Activated CD4-positive, alpha-beta T cell treated with anti-CD3 and anti-CD28 coated beads, Interleukin-2, amount 50 U/mL, for 1 hour (primary cell): ENCODE data around the gene TULP4.
"Not testable (repeated sequence)": the region's sequence is repeated elsewhere in the genome, so short reads cannot be mapped to it uniquely, and the experiment has no call there.

Source experiments
- DNase-seq: peaks from one replicate; pipeline ENCODE4 v3.0.0-alpha.2; 2020

The TULP4 gene

GRCh38 chr6:158514176-158514575, 201.9 kb downstream of the TULP4 start:
- DNase-seq, result no peak

GRCh38 chr6:158514991-158515390, 202.7 kb downstream of the TULP4 start:
- DNase-seq, result no peak

GRCh38 chr6:158516098-158516497, 203.8 kb downstream of the TULP4 start:
- DNase-seq, result no peak

DNA sequence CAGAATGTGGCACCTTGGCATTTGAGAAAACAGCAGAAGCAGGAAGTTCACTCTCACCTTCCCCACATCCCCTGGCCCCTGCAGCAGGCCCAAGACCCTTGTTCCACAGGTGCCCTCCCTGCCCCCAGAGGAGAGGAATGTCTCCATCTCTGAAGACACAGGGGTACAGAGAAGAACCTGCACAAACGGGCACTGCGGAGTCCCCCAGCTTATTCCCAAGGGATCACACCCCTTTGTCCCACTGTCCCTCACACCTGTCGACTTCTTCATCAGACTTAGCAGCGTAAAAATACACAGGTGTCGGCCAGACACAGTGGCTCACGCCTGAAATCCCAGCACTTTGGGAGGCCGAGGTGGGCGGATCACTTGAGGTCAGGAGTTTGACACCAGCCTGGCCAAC, 204.8 kb downstream of the TULP4 start:
- no peak for DNase-seq

GRCh38 chr6:158517581-158517980, 205.3 kb downstream of the TULP4 start:
- DNase-seq, result no peak

GRCh38 chr6:158518191-158519127, 206.2 kb downstream of the TULP4 start:
- DNase-seq, result peak; percentile 38

DNA sequence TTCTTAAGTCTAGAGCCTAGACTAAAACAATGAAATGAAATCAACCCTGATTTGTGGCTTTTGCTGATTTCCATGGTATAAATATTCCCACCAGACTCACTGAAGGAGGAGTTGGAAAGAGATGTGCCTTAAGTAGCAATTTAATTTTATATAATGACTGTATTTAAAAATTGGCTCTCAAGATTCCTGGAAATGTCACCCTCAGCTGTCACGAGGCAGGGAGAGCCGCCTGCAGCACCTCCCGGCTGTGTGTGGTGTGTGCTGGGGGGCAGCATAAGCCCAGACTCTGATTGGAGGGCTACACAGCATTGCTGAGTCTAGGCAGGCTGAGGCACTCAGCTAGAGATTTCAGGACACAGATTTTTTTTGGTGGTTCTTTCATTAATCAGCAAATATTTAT, 207.0 kb downstream of the TULP4 start:
- no peak for DNase-seq

DNA sequence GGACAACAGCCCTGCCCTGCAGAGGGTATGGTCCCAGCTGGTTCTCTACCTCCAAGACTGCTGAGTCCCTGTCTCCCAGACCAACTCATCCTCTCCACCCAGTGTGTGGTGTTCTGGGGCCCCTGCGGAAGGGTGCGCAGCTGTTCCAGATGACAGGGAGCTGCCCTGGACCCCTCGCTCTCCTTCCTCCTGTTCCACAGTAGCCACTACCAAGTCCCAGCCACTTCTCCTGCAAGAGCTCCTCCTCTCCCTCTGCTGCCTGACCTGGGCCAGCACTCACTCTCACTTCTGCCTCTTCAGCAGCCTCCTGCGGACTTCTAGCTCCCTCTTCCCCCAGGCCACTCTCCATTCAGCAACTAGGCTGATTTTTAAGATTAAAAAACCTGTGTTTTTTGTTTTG, 207.5 kb downstream of the TULP4 start:
- DNase-seq, result no peak

DNA sequence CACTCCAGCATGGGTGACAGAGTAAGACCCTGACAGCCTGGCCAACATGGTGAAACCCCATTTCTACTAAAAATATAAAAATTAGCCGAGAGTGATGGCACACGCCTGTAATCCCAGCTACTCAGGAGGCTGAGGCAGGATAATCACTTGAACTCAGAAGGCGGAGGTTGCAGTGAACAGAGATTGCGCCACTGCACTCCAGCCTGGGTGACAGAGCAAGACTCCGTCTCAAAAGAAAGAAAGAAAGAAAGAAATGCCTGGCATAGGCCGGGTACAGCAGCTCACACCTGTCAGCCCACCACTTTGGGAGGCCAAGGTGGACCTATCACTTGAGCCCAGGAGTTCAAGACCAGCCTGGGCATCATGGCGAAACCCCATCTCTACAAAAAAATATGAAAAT, 208.7 kb downstream of the TULP4 start:
- DNase-seq, result not testable (repeated sequence)

- DNase-seq, result no peak
These were observed 209.5 kb downstream of the TULP4 start for GRCh38 chr6:158521759-158522158.

DNA sequence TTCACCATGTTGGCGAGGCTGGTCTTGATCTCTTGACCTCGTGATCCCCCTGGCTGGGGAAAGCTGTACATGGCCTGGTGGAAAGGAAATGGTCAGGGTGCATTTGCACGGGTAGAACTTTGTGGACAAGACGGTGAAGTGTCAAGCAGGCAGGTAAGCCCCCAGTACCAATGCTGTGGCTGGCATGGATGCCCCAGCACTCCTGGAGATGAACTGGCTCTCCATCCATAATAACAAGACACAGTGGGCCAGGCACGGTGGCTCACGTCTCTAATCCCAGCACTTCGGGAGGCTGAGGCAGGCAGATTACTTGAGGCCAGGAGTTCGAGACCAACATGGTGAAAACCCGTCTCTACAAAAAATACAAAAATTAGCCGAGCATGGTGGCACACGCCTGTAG, 210.4 kb downstream of the TULP4 start:
- DNase-seq, result no peak

- no peak for DNase-seq
These were observed 212.0 kb downstream of the TULP4 start for GRCh38 chr6:158524311-158524710.

DNA sequence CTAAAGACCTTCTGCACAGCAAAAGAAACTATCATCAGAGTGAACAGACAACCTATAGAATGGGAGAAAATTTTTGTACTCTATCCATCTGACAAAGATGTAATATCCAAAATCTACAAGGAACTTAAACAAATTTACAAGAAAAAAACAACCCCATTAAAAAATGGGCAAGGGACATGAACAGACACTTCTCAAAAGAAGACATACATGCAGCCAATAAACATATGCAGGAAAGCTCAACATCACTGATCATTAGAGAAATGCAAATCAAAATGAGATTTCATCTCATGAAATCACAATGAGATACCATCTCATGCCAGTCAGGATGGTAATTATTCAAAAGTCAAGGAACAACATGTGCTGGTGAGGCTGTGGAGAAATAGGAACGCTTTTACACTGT, 215.6 kb downstream of the TULP4 start:
- DNase-seq, result not testable (repeated sequence)

DNA sequence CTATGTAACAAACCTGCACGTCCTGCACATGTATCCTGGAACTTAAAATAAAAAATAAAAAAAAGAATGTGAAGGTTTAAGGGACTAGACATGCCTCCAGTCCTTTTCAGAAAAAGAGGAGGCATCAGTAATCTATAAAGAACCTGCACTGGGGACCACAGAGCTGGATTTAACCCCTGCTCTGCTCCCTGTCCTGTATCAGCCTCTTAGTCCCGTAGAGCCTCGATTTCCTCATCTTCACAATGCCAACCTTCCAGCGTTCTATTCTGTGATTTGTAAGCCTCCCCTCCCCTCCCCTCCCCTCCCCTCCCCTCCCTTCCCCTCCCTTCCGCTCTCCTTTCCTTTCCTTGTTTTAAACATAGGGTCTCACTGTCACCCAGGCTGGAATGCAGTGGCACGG, 216.6 kb downstream of the TULP4 start:
- no peak for DNase-seq

DNA sequence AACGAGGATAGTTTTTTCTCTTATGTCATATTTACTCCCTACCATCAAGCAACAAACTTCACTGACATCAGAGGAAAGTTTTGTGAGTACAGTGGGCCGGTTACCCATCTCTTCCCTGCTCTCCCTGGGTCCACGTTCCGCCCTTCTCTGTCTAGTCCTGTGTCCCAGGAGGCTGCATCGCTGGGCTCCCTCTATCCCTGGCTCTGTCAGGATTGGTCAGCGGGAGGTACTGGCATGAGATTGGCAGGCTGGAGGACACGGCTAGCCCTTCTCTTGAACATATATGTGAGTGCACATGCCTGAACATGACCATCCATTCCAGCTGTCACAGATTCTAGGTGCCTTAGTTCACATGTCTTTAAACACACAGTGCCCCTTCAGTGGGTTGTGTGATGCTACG, 217.4 kb downstream of the TULP4 start:
- DNase-seq, result no peak

DNA sequence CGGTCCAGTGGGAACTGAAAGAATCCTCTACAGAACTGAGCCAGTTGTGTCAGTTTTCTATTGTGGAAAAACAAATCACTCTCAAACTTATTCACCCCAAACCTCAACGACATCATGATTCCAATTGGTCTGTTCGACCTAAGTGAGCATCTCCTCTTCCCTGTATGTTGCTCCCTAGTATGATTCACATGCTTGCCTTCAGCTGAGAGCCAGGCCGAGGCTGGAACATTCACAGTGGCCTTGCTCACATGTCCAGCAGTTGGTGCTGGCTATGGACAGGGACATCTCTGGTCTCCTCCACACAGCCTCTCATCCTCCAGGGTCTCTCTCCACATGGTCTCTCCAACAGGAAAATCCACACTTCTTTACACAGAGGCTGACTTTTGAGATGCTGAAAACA, 219.3 kb downstream of the TULP4 start:
- no peak for DNase-seq

DNA sequence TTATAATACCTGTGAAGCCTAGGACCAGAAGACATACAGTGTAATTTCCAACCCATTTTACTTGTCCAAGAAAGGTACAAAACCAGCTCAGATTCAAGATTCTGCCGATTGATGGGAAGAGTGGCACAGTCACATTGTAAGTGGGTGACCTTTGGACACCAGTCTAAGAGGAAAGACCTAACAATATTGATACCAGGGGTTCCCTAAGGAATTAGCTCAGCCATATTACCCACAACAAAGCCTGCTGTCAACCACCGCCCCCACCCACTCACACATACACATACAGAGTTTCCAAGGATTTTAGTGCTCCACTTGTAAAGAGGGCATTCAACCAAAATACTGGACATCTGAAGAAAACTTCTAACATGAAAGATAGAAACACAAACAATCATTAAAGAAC, 219.7 kb downstream of the TULP4 start:
- no peak for DNase-seq

DNA sequence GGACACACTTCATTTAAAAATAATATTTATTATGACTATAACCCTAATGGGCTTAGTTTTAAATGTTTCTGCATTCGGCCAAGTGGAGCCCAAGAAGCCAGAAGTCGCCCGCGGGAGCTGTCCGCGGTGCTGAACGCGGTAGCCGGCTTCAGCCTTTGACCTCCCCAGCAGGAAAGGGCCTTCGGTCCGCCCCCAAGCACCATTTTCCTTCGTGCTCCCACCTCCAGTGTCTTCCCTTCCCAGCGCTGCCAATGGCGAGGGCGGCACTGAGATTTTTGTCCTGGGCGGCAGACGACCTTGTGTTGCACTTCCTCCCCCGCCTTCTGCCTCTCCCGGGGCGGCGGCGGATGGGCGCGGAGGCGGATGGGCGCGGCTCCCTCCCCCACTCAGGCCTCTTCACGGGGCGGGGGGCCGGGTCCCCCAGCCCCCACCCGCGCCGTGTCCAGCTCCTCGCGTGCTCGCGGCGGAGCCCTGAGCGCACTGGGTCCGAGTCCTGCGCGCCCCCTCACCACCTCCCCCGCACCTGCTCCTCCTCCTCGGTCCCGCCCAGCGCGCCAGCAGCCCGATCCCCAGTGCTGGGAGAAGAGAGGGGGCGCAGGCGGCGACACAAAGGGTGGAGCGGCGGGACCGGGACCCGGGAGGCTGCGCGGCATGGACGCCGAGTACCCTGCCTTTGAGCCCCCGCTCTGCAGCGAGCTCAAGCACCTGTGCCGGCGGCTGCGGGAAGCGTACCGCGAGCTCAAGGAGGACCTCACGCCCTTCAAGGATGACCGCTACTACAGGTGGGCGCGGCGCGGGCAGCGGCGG, 224.0 kb downstream of the TULP4 start:
- DNase-seq, result peak; percentile 69

- DNase-seq, result peak; percentile 6
These were observed 224.9 kb downstream of the TULP4 start for GRCh38 chr6:158536891-158537798.

DNA sequence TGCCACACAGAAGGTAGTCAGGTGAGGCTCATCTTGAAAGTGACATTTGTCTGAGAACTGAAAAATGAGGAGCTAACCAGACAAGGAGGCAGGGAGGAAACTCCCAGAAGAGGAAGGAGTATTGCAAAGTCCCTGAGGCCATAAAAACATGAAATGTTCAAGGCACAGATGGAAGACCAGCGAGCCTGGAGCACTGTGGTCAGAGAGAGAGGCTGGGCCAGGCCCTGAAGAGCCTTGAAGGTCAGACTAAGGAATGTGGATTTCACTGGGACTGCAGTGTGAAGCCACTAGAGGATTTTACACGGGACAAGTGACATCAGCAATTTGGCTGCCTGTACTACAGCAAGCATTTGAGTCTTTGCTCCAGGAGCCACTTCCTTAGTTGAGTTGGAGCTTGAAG, 226.5 kb downstream of the TULP4 start:
- DNase-seq, result no peak

DNA sequence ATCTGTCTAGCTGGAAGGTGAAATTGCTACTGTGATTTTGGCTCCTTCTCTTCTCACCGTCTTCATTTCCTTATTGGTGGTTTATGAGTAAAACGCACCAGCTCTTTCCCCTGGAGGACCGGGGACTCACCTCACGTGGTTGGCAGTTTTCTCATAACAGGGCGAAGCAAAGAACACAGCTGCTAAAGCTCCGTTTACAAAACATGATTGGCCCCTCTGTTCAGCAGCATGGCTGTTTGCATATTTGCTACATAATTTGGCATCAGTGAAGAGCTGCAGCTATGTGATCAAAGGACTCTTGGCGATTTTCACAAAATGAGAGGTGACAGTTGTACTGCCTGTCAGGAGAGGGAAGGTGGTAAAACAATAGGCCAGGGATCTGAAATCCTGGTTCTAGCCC, 227.1 kb downstream of the TULP4 start:
- DNase-seq, result no peak

- no peak for DNase-seq
These were observed 227.6 kb downstream of the TULP4 start for GRCh38 chr6:158539881-158540280.

DNA sequence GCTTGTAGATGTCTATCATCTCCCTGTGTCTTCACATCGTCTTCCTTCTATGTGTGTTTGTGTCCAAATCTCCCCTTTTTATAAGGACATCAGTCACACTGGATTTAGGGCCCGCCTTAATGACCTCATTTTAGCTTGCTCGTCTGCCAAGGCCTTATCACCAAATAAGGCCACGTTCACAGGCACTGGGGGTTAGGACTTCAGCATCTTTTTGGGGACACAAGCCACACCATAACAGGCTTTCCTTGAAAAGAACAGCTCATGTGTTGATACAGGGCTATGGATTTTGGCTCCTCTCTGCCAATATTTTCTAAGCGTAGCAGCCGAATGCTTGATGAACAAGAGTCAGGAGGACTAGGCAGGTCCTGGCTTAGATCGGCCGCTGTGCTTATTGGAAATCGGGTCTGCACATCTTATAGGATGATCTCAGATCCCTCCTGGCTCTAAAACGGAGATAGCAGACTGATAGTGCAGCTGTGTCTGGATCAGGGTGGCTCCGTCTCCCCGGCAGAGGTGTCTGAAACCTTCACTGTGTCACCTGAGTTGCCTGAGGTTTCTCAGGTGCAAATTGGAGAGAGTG, 231.4 kb downstream of the TULP4 start:
- no peak for DNase-seq
